HepG2 (cell line): ENCODE measurements around the gene BBS12. TPM values are rescaled to one million over a fixed set of nuclear protein-coding genes. Genes with fewer than 3 reads are reported as not detected.

Experiments used
- ETV5 ChIP-seq: IDR thresholded peaks from 2 replicates; pipeline ENCODE4 v1.6.1; 2018; ENCODE audit warnings: missing biosample characterization, missing genetic modification reagents, inconsistent platforms, borderline replicate concordance
- GTF2F1 ChIP-seq: fragments of 150-350 bp; IDR thresholded peaks from 2 replicates; pipeline ENCODE4 v1.6.1; 2014; ENCODE audit warnings: low read length
- HNF4G ChIP-seq, 2 experiments: sonication (generic) in 1 of 2; formaldehyde crosslinking in 1 of 2; IDR thresholded peaks; 2 replicates each; pipeline versions ENCODE4 v1.4.0 to v1.6.1; 2011 to 2020; ENCODE audit warnings: borderline replicate concordance in 2 of 2, low read depth in 2 of 2, mild to moderate bottlenecking in 2 of 2, low read length in 1 of 2, missing genetic modification reagents in 1 of 2, moderate library complexity in 1 of 2
- KDM6A ChIP-seq: IDR thresholded peaks from 2 replicates; pipeline ENCODE4 v1.6.1; 2016; ENCODE audit warnings: low read depth
- KLF16 ChIP-seq, 2 experiments: sonication (generic) in 1 of 2; formaldehyde crosslinking in 1 of 2; IDR thresholded peaks; 2 replicates each; pipeline versions ENCODE4 v1.6.1 to v1.8.0; 2016 to 2023; ENCODE audit warnings: missing genetic modification reagents in 2 of 2, missing compliant biosample characterization in 1 of 2
- MED8 ChIP-seq: sonication (generic); formaldehyde crosslinking; IDR thresholded peaks from 2 replicates; pipeline ENCODE4 v1.8.1; 2023; ENCODE audit warnings: mild to moderate bottlenecking, missing genetic modification reagents; ENCODE audit not compliant: insufficient replicate concordance
- PTBP1 ChIP-seq: fragments of 200-400 bp; formaldehyde crosslinking; IDR thresholded peaks from 2 replicates; pipeline ENCODE4 v1.6.1; 2018; ENCODE audit warnings: low read length, low read depth; ENCODE audit not compliant: poor library complexity, severe bottlenecking
- STAG1 ChIP-seq: sonication (generic); formaldehyde crosslinking; IDR thresholded peaks from 2 replicates; pipeline ENCODE4 v1.4.0; 2020; ENCODE audit warnings: missing genetic modification reagents
- TCF12 ChIP-seq, 2 experiments: fragments of 450-650 bp in 1 of 2; sonication (generic) in 1 of 2; formaldehyde crosslinking in 1 of 2; IDR thresholded peaks; 2 replicates each; pipeline versions ENCODE4 v1.6.1 to v1.8.0; 2017 to 2022; ENCODE audit warnings: antibody characterized with exemption in 1 of 2, mild to moderate bottlenecking in 1 of 2, missing genetic modification reagents in 1 of 2, moderate library complexity in 1 of 2
- ZNF550 ChIP-seq: sonication (generic); formaldehyde crosslinking; IDR thresholded peaks from 2 replicates; pipeline ENCODE4 v1.4.0; 2020; ENCODE audit warnings: mild to moderate bottlenecking, missing genetic modification reagents, borderline replicate concordance
- ZNF557 ChIP-seq: sonication (generic); formaldehyde crosslinking; IDR thresholded peaks from 2 replicates; pipeline ENCODE4 v1.4.0; 2020; ENCODE audit warnings: missing genetic modification reagents
- ZNF615 ChIP-seq: sonication (generic); formaldehyde crosslinking; IDR thresholded peaks from 2 replicates; pipeline ENCODE4 v1.5.0; 2020; ENCODE audit warnings: mild to moderate bottlenecking, missing genetic modification reagents, borderline replicate concordance
- ZNF652 ChIP-seq: IDR thresholded peaks from 2 replicates; pipeline ENCODE4 v1.6.1; 2016; ENCODE audit warnings: low read depth, borderline replicate concordance
- ZNF740 ChIP-seq: sonication (generic); formaldehyde crosslinking; IDR thresholded peaks from 2 replicates; pipeline ENCODE4 v1.4.0; 2020; ENCODE audit warnings: missing genetic modification reagents
- ZNF747 ChIP-seq: sonication (generic); formaldehyde crosslinking; IDR thresholded peaks from 2 replicates; pipeline ENCODE4 v1.8.1; 2023; ENCODE audit warnings: missing genetic modification reagents, mild to moderate bottlenecking, borderline replicate concordance
- ZNF839 ChIP-seq: sonication (generic); formaldehyde crosslinking; IDR thresholded peaks from 2 replicates; pipeline ENCODE4 v1.4.0; 2020; ENCODE audit warnings: missing genetic modification reagents, mild to moderate bottlenecking, borderline replicate concordance
- polyA plus RNA-seq, 8 experiments: library from polyadenylated mRNA; depleted of rRNA in 3 of 8; stranded (reverse) in 7 of 8; unstranded in 1 of 8; fragments of >200 nt; fragmentation: Illumina TruSeq in 4 of 8; extraction: Trizol in 4 of 8; gene quantifications; 2 replicates each; pipeline versions ENCODE4 v1.2.1 to v1.2.3, GENCODE V29; 2011 to 2016; ENCODE audit warnings: low read depth in 4 of 8, missing spikeins in 1 of 8, mixed read lengths in 1 of 8; ENCODE audit not compliant: insufficient read depth in 1 of 8
- total RNA-seq, 5 experiments: library from RNA; depleted of rRNA; stranded (reverse); fragments of >200 nt; fragmentation: Illumina TruSeq; extraction: Trizol; gene quantifications; 2 replicates each; pipeline ENCODE4 v1.2.3, GENCODE V29; 2016; ENCODE audit warnings: low read depth in 1 of 5
- TF ChIP-seq, protein P1 (sequence below): sonication (generic); formaldehyde crosslinking; IDR thresholded peaks from 2 replicates; pipeline ENCODE4 v1.4.0; 2020; ENCODE audit warnings: missing genetic modification reagents
- TF ChIP-seq, protein P2 (sequence below): fragments of 450-650 bp; IDR thresholded peaks from 2 replicates; pipeline ENCODE4 v1.6.1; 2016
- TF ChIP-seq, protein P3 (sequence below), 2 experiments: fragments of 450-650 bp in 1 of 2; sonication (generic) in 1 of 2; formaldehyde crosslinking; IDR thresholded peaks; 2 replicates each; pipeline versions ENCODE4 v1.5.0 to v1.8.0; 2020 to 2022; ENCODE audit warnings: mild to moderate bottlenecking in 1 of 2, missing genetic modification reagents in 1 of 2

The BBS12 gene
- total and polyA plus RNA-seq, 2 of the 13 experiments (the other 11 are each of a cell fraction or from before 2014, with no cell fraction given): 0.32 to 1.7 TPM

- TF ChIP-seq, protein P1, sequence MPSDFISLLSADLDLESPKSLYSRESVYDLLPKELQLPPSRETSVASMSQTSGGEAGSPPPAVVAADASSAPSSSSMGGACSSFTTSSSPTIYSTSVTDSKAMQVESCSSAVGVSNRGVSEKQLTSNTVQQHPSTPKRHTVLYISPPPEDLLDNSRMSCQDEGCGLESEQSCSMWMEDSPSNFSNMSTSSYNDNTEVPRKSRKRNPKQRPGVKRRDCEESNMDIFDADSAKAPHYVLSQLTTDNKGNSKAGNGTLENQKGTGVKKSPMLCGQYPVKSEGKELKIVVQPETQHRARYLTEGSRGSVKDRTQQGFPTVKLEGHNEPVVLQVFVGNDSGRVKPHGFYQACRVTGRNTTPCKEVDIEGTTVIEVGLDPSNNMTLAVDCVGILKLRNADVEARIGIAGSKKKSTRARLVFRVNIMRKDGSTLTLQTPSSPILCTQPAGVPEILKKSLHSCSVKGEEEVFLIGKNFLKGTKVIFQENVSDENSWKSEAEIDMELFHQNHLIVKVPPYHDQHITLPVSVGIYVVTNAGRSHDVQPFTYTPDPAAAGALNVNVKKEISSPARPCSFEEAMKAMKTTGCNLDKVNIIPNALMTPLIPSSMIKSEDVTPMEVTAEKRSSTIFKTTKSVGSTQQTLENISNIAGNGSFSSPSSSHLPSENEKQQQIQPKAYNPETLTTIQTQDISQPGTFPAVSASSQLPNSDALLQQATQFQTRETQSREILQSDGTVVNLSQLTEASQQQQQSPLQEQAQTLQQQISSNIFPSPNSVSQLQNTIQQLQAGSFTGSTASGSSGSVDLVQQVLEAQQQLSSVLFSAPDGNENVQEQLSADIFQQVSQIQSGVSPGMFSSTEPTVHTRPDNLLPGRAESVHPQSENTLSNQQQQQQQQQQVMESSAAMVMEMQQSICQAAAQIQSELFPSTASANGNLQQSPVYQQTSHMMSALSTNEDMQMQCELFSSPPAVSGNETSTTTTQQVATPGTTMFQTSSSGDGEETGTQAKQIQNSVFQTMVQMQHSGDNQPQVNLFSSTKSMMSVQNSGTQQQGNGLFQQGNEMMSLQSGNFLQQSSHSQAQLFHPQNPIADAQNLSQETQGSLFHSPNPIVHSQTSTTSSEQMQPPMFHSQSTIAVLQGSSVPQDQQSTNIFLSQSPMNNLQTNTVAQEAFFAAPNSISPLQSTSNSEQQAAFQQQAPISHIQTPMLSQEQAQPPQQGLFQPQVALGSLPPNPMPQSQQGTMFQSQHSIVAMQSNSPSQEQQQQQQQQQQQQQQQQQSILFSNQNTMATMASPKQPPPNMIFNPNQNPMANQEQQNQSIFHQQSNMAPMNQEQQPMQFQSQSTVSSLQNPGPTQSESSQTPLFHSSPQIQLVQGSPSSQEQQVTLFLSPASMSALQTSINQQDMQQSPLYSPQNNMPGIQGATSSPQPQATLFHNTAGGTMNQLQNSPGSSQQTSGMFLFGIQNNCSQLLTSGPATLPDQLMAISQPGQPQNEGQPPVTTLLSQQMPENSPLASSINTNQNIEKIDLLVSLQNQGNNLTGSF (CRISPR knock-in tag): no peak
- TF ChIP-seq, protein P2, sequence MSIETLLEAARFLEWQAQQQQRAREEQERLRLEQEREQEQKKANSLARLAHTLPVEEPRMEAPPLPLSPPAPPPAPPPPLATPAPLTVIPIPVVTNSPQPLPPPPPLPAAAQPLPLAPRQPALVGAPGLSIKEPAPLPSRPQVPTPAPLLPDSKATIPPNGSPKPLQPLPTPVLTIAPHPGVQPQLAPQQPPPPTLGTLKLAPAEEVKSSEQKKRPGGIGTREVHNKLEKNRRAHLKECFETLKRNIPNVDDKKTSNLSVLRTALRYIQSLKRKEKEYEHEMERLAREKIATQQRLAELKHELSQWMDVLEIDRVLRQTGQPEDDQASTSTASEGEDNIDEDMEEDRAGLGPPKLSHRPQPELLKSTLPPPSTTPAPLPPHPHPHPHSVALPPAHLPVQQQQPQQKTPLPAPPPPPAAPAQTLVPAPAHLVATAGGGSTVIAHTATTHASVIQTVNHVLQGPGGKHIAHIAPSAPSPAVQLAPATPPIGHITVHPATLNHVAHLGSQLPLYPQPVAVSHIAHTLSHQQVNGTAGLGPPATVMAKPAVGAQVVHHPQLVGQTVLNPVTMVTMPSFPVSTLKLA: peak; percentile 9; the same call in 1 of the 2 replicates
- TF ChIP-seq ZNF557 (CRISPR knock-in tag): no peak
- TF ChIP-seq TCF12 (IDR thresholded peaks at IDR 0.05): no peak
- TF ChIP-seq TCF12 (CRISPR knock-in tag; IDR thresholded peaks at IDR 0.05): no peak
- TF ChIP-seq KDM6A: no peak
- peak; percentile 53 for TF ChIP-seq STAG1 (CRISPR knock-in tag)
- no peak for TF ChIP-seq ZNF615 (CRISPR knock-in tag)
- TF ChIP-seq, protein P3, sequence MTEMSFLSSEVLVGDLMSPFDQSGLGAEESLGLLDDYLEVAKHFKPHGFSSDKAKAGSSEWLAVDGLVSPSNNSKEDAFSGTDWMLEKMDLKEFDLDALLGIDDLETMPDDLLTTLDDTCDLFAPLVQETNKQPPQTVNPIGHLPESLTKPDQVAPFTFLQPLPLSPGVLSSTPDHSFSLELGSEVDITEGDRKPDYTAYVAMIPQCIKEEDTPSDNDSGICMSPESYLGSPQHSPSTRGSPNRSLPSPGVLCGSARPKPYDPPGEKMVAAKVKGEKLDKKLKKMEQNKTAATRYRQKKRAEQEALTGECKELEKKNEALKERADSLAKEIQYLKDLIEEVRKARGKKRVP (CRISPR knock-in tag; IDR thresholded peaks at IDR 0.05): no peak
- TF ChIP-seq KLF16 (CRISPR knock-in tag; IDR thresholded peaks at IDR 0.05): peak in 1 of 2 experiments; percentile 38; a peak in 1 of 4 replicates
- no peak for TF ChIP-seq PTBP1
- TF ChIP-seq ZNF747: no peak
- no peak for TF ChIP-seq HNF4G (IDR thresholded peaks at IDR 0.05; ENCODE audit: borderline replicate concordance, low read depth, low read length)
- no peak for TF ChIP-seq HNF4G (CRISPR knock-in tag; IDR thresholded peaks at IDR 0.05; ENCODE audit: borderline replicate concordance, low read depth)
- TF ChIP-seq ZNF550: no peak
- no peak for TF ChIP-seq ZNF740
- TF ChIP-seq ZNF839 (CRISPR knock-in tag): no peak
- no peak for TF ChIP-seq ZNF652
- TF ChIP-seq MED8 (CRISPR knock-in tag): no peak
- TF ChIP-seq GTF2F1: no peak
- TF ChIP-seq ETV5 (CRISPR knock-in tag): no peak
Observed at GRCh38 chr4:122732329-122733026, at the start of gene BBS12 (continued).
